PFSK-1 (cell line): ENCODE measurements around the gene TENM3.

Experiments used
- FOXP2 ChIP-seq: optimal IDR thresholded peaks from 2 replicates; pipeline ENCODE3; 2011; ENCODE audit warnings: borderline replicate concordance, control low read depth, inconsistent platforms; ENCODE audit not compliant: insufficient read depth; ENCODE audit errors: extremely low read length, extremely low read depth
- POLR2AphosphoS5 ChIP-seq: IDR thresholded peaks from 2 replicates; pipeline ENCODE4 v1.6.1; 2012; ENCODE audit warnings: low read depth, mild to moderate bottlenecking, control low read depth, low read length, moderate library complexity
- REST ChIP-seq, 2 experiments: IDR thresholded peaks; 2 replicates each; pipeline versions ENCODE4 v1.6.1 to v1.8.0; 2011 to 2012; ENCODE audit warnings: low read depth in 2 of 2, low read length in 2 of 2, control low read depth in 1 of 2, inconsistent platforms in 1 of 2, mild to moderate bottlenecking in 1 of 2, moderate library complexity in 1 of 2; ENCODE audit not compliant: insufficient read depth in 1 of 2
- SIN3A ChIP-seq: IDR thresholded peaks from 2 replicates; pipeline ENCODE4 v1.6.1; 2012; ENCODE audit warnings: mild to moderate bottlenecking, low read length, moderate library complexity, borderline replicate concordance; ENCODE audit not compliant: insufficient read depth
- TAF1 ChIP-seq: IDR thresholded peaks from 2 replicates; pipeline ENCODE4 v1.6.1; 2012; ENCODE audit warnings: low read length, control low read depth, borderline replicate concordance; ENCODE audit not compliant: insufficient read depth

Gene TENM3

GRCh38 chr4:182837831-182838230 lies 594.6 kb downstream of the TENM3 start:
- no peak for TF ChIP-seq FOXP2
- TF ChIP-seq POLR2AphosphoS5 = no peak
- TF ChIP-seq REST (IDR thresholded peaks at IDR 0.05; ENCODE audit: insufficient read depth in 1 of 2, low read depth in 2 of 2, low read length in 2 of 2) = no peak
- no peak for TF ChIP-seq TAF1
- TF ChIP-seq SIN3A = no peak

- no peak for TF ChIP-seq REST (IDR thresholded peaks at IDR 0.05; ENCODE audit: insufficient read depth in 1 of 2, low read depth in 2 of 2, low read length in 2 of 2)
These were observed 595.3 kb downstream of the TENM3 start for GRCh38 chr4:182838535-182838934.

GRCh38 chr4:182839256-182839655 lies 596.1 kb downstream of the TENM3 start:
- TF ChIP-seq SIN3A (no peak), FOXP2 (no peak), REST (IDR thresholded peaks at IDR 0.05; ENCODE audit: insufficient read depth in 1 of 2, low read depth in 2 of 2, low read length in 2 of 2) (no peak), POLR2AphosphoS5 (no peak), TAF1 (no peak)

- TF ChIP-seq FOXP2 = no peak
- TF ChIP-seq TAF1 = no peak
- TF ChIP-seq POLR2AphosphoS5 = no peak
- TF ChIP-seq REST (IDR thresholded peaks at IDR 0.05; ENCODE audit: insufficient read depth in 1 of 2, low read depth in 2 of 2, low read length in 2 of 2) = no peak
- TF ChIP-seq SIN3A = no peak
These were observed 596.9 kb downstream of the TENM3 start for GRCh38 chr4:182840108-182840507.

- TF ChIP-seq FOXP2 = no peak
- no peak for TF ChIP-seq POLR2AphosphoS5
- no peak for TF ChIP-seq TAF1
- TF ChIP-seq REST (IDR thresholded peaks at IDR 0.05; ENCODE audit: insufficient read depth in 1 of 2, low read depth in 2 of 2, low read length in 2 of 2) = no peak
- no peak for TF ChIP-seq SIN3A
These were observed 599.0 kb downstream of the TENM3 start for GRCh38 chr4:182842104-182842600.
